ENCODE measurements around the gene NISCH. TPM values are rescaled to one million over a fixed set of nuclear protein-coding genes. Genes with fewer than 3 reads are reported as not detected.

Gene NISCH
- total RNA-seq, 1 experiment from 2014 or later, result 72.8 TPM

- Histone ChIP-seq H4K20me1 (ENCODE audit: insufficient read depth) (no peaks in the 10 kb centered on the region), H3K9me2 (ENCODE audit: insufficient read depth) (no peaks in the 10 kb centered on the region), H3K27me3 (ENCODE audit: insufficient read depth, low read length) (no peaks in the 10 kb centered on the region), H3K36me3 (ENCODE audit: control insufficient read depth in 1 of 2, insufficient read depth in 2 of 2, low read length in 2 of 2) (no peaks in the 10 kb centered on the region), H3K4me1 (ENCODE audit: control insufficient read depth in 1 of 2, insufficient read depth in 2 of 2, low read length in 2 of 2) (no peaks in the 10 kb centered on the region), H2AFZ (ENCODE audit: low read depth, low read length, poor library complexity, severe bottlenecking) (no peak overlapping the region), H3K9me3 (ENCODE audit: control insufficient read depth in 1 of 2, insufficient read depth in 1 of 2, low read depth in 1 of 2, low read length in 2 of 2) (no peaks in the 10 kb centered on the region), H3K27ac (ENCODE audit: low read depth, low read length) (no peak overlapping the region), H3K9ac (ENCODE audit: low read length) (no peak overlapping the region), H3K79me2 (ENCODE audit: insufficient read depth, low read length) (no peaks in the 10 kb centered on the region), H3K4me2 (ENCODE audit: low read length) (no peak overlapping the region), H3K4me3 (replicated peaks in 1 of 2; ENCODE audit: low read depth in 1 of 2, low read length in 2 of 2) (no peak overlapping the region)
- POLR2A ChIA-PET, result interaction anchor here (1.3 kb wide), 1 partner anchor 12 kb away, joined by 3 read pairs; the partner anchor contains the start of gene SEMA3G
- DNase-seq (ENCODE audit: low read depth, low spot score) (no peak), ATAC-seq (no peak)
- TF ChIP-seq POLR2A (IDR thresholded peaks at IDR 0.05; ENCODE audit: borderline replicate concordance, extremely low read depth, insufficient read depth, insufficient read length) (no peak), YY1 (IDR thresholded peaks at IDR 0.05; ENCODE audit: extremely low read depth, insufficient replicate concordance, low read depth, low read length) (no peak), ZNF274 (IDR thresholded peaks at IDR 0.05; ENCODE audit: low read depth, low read length) (no peak), EGR1 (IDR thresholded peaks at IDR 0.05; ENCODE audit: low read depth) (no peak), ZFX (IDR thresholded peaks at IDR 0.05) (no peak), EZH2 (IDR thresholded peaks at IDR 0.05) (no peak), ZBTB33 (IDR thresholded peaks at IDR 0.05; ENCODE audit: extremely low read depth, insufficient replicate concordance, low read length) (no peak), TCF7L2 (IDR thresholded peaks at IDR 0.05; ENCODE audit: borderline replicate concordance, extremely low read depth, insufficient read depth, insufficient read length) (no peak), SP1 (IDR thresholded peaks at IDR 0.05; ENCODE audit: low read depth) (no peak), POLR2AphosphoS5 (IDR thresholded peaks at IDR 0.05; ENCODE audit: low read depth, low read length) (no peak), ELF1 (IDR thresholded peaks at IDR 0.05; ENCODE audit: borderline replicate concordance, low read depth) (no peak), CEBPB (IDR thresholded peaks at IDR 0.05; ENCODE audit: low read depth) (no peak), RAD21 (IDR thresholded peaks at IDR 0.05; ENCODE audit: low read depth) (no peak), EZH2phosphoT487 (IDR thresholded peaks at IDR 0.05; ENCODE audit: borderline replicate concordance) (no peak), JUND (IDR thresholded peaks at IDR 0.05) (no peak)
- CTCF ChIA-PET, result no interaction called here
- BruUV-seq (replicated peaks), result no TSS peak
- RAD21 ChIA-PET (ENCODE audit: low non-redundant PET in 1 of 2, low total read pairs in 2 of 2, uncharacterized antibody in 2 of 2, unreplicated experiment in 2 of 2), result no interaction called here
- intact Hi-C loops (cut with micrococcal nuclease), result no loop called here
Observed at GRCh38 chr3:52433328-52433995, 21.9 kb upstream of the NISCH start.

All from HCT116 (cell line).